Activated gamma-delta T cell (primary cell): ENCODE measurements around the gene C20orf173.
"Not testable (repeated sequence)": the region's sequence is repeated elsewhere in the genome, so short reads cannot be mapped to it uniquely, and the experiment has no call there.

ENCODE experiments used
- DNase-seq: peaks from one replicate; lab custom pipeline; 2025; lab: John Stamatoyannopoulos, UW

Gene C20orf173

DNA sequence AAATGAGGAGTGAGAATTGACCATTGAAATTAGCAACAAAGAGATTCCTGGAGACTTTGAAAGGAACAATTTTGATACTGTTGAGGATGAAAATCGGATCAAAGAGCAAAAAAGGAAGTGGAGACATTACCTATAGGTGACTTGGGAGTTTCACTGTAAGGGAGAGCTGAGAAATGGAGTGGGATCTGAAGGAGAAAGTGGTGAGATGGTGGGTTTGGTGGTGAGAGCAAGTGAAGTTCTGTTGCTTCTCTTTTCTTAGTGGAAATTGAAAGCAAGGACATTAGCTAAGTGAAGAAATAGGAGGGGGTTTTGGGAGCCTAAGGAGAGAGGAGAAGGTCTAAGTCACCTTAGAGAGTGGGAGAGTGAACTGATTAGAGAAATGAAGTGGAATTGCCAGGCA is 16.7 kb upstream of the C20orf173 start:
- no peak for DNase-seq

DNA sequence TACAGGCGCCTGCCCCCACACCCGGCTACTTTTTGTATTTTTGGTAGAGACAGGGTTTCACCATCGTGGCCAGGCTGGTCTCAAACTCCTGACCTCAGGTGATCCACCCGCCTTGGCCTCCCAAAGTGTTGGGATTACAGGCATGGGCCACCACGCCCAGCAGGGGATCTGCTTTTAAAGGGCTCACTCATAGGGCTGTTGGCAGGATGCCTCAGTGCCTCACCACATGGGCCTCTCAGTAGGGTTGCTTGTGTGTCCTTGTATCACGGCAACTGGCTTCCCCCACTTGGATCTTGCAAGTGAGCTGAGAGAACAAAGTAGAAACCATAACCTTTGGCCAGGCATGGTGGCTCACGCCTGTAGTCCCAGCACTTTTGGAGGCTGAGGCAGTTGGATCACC is 15.5 kb upstream of the C20orf173 start:
- DNase-seq = not testable (repeated sequence)

DNA sequence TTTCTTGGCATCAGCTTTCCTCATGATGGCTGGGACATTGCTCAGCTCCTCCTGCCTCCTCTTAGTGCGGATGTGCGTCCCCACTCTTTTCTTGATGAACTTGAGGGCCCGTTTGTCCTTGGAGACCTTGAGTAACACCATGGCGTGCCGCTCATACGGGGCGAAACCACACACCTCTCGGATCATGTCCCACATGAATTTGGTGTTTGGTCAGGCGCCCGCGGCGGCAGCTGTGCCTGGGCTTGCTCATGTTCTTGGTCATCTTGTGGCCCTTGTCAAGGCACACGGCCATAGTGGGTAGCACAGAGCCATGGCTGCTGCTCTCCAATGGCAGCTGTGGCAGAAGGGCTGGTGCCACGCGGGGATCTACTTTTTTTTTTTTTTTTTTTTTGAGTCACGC is 15.0 kb upstream of the C20orf173 start:
- DNase-seq = no peak

DNA sequence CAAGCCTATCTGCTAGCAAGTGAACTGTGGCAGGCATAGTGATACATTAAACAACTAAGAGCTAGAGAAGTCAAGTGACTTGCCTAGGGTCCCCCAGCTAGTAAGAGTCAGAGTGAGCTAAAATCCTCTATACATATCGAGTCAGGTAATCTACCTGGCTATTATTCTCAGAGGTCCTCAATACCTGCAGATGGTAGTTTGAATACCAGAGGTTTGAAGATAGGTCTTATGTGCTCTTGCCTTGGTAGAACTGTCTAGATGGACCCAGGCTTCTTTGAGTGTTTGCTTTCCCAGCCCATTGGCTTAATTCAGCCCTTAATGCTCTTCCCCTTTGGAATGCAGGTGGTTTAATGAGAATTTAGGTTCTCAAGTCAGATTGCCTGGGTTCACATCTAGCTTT is 13.5 kb upstream of the C20orf173 start:
- DNase-seq = no peak

DNA sequence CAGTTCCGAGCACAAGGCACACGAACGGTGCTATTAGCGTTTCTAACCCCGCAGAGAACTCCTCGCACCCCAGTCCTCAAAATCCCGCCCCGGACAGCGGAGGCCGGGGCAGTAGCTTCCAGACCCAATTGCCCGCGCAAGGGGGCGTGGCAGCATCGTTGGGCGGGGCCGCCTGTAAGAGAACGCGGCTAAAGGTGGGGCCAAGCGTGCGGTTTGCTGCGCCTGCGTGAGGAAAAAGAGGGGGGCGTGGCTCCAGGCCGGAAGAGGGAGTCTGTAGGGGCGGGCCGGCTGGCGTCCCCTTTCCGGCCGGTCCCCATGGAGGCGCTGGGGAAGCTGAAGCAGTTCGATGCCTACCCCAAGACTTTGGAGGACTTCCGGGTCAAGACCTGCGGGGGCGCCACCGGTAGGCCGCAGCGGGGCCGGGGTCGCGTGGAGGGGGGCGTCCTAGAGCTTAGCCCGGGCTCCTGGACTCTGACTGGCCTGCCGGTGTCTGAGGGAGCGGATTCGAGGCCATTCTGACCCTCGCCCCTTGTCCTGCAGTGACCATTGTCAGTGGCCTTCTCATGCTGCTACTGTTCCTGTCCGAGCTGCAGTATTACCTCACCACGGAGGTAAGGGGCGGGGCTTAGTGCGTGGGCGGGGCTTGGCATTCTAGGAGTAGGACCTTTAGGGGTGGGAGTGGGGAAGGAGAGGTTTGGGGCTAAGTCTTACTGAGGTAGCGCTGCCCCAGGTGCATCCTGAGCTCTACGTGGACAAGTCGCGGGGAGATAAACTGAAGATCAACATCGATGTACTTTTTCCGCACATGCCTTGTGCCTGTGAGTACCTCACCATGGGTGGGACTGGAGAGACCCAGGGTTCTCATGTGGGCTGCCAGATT is 12.6 kb upstream of the C20orf173 start, which contains the start of gene ERGIC3:
ERGIC3 (plus strand) TSS at position 296 of the 880 bp plus-strand sequence; CDS start at position 316, 20 bp downstream.
- peak; percentile 89 for DNase-seq

GRCh38 chr20:35541118-35541782 is 11.8 kb upstream of the C20orf173 start:
- DNase-seq = no peak

DNA sequence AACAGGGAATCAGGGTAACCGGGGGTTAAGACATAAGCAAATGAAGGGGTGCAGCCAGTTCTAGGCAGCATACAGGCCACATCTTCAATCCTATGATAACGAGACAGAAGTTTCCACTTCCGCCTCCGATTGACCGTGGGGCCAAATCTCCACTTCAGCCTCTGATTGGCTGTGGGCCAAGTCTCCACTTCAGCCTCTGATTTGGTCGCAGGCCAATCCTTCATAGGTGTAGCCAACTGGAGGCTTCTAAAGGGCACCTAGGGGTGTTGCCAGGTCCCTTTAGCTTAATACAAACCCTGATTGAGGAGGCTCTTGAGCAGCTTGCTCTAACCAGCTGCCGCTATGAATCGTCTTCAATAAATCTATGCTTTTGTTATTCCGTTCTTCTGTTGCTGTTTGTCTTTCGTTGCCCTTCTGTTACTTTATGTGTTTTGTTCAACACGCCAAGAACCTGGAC is 10.3 kb upstream of the C20orf173 start:
- no peak for DNase-seq

- no peak for DNase-seq
Measured at GRCh38 chr20:35527122-35527769, 2.2 kb downstream of the C20orf173 start.

DNA sequence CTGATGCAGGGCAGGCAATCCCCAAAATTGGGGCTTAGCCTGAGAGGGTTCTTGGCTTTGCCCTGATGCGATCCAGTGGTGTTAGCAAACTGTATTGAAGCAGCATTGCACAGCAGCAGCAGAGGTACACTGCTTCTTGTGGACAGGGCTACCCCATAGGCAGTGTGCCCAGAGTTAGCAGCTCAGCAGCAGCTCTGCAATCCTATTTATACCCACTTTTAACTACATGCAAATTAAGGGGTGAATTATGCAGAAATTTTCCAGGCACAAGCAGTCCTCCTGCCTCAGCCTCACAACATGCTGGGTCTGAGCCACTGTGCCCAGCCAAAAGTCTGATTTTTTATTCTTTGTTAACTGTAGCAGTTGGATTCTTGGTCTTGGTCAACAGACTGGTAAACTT is 3.8 kb downstream of the C20orf173 start:
- DNase-seq = no peak

DNA sequence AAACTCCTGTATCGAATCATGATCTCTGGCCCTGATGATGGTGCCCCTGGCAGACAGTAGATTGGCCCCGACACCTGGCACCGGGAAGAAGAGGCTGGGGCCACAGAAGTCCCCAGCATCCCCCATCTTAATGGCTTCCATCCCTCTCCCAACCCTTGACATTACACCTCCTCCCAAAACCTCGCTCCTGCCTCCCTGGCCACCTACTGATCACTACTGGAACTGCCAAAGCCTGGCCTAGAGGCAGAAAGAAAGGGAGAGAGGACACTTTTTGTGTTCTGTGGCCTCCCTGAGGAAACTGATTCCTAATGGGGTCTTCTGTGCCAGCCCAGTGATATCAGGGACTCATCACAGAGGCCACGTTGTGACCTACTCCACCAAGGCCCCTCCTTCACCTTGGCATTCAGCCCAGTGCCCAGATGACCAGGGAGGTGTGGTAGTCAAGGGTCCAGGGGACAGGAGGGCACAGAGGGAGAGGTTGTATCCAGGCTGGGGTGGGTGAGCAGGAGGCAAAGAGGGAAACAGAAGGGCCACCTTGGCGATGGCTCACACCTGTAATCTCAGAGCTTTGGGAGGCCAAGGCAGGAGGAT is 6.1 kb downstream of the C20orf173 start:
- DNase-seq = no peak

- DNase-seq = no peak
Measured at GRCh38 chr20:35518955-35519354, 10.5 kb downstream of the C20orf173 start.

DNA sequence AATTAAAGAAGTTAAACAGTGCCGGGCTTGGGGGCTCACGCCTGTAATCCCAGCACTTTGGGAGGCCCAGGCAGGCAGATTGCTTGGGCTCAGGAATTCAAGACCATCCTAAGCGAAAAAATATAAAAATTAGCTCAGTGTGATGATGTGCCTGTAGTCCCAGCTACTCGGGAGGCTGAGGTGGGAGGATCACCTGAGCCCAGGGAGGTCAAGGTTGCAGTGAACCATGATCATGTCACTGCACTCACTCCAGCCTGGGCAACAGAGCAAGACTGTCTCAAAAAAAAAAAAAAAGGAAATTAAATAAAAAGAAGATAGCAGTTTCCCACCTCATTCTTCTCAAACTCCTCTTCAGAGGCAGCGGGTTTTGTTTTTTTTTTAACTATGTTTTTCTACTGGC is 11.7 kb downstream of the C20orf173 start:
- DNase-seq = not testable (repeated sequence)

GRCh38 chr20:35517125-35517524 is 12.3 kb downstream of the C20orf173 start:
- DNase-seq = no peak

- no peak for DNase-seq
Measured at GRCh38 chr20:35515949-35516645, 13.4 kb downstream of the C20orf173 start.

- DNase-seq = no peak
Measured at GRCh38 chr20:35515341-35515740, 14.1 kb downstream of the C20orf173 start.

DNA sequence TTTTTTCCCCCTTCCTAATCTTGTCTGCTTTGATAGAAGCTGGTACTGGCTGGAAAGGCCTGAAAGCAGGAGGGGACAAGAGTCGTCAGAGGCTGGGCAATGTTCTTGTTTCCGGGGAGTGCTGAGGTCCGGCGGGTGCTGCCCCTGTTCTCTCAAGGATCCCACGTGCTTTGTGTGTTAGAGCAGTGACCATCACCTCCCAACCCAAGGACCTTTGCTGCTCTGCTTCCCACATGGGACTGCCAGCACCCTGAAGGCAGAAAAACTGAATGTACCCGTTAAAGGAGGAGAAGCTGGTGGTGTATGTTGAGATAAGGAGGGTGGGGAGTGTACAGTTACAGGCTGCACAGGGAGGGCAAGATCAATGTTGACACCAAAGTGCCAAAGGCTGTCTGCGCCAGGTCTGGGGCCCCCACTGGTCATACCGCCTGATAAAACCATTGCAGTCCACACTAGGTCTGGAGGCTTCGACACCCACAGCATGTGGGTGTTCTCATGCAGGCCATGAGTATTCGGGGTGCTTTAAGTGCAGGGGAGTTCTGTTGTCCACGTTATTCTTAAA is 15.0 kb downstream of the C20orf173 start:
- no peak for DNase-seq

DNA sequence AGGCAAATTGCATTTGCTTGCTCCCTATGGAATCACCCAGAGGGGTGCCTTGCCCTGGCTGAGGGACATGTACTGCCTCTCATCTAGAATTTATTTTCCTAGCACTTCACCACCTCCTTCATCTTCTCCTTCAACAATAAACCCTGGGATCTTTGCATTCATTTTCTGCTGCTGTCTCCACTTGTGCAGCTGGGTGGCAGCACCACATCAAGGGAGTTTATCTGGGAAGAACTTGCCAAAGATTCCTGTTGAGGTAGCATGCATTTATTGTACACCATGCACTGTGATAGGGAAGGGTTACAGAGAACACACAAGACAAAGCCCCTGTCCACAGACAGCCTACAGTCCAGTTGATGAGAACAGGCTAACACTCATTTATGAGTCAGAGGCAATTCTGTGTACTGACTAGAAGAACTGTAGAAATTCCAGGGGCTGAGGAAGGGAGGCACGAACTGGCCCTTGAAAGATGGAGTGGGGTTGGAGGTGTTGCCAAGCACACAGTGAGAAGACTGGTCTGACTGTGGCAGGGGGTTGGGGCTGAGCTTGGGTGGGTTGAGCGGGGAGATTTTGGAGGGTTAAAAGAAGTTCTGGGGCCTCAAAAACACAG is 17.5 kb downstream of the C20orf173 start:
- DNase-seq = no peak

GRCh38 chr20:35510951-35511735 is 18.3 kb downstream of the C20orf173 start:
- DNase-seq = no peak

DNA sequence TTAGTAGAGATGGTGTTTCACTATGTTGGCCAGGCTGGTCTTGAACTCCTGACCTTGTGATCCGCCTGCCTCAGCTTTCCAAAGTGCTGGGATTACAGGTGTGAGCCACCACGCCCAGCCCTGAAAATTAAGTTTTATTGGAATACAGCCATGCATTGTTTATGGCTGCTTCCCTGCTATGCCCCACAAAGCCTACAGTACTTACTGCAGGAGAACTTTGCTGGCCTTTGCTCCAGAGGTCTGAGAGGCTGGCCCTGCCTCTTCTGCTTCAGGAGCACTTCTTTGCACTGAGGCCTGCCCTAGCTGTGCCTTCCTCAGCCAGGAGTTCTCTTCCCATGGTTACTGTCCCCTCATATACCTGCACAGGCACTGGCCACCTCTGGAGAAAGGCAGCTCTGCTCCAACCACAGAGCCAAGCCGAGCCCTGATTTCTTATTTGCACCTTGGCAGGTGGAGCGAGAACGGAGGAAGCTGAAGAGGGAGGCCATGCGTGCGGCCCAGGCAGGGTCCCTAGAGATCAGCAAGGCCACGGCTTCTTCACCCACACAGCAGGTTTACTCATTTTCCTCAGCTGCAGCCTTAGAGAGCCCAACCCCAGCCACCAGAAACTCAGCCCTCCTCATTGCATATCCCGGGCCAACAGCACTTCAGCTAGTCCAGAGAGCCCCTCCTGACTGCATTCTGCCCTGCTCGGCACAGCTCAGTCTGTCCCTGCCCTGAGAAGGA is 20.8 kb downstream of the C20orf173 start:
- no peak for DNase-seq
